GM12801 (cell line): Measurements from ENCODE around the gene SLC2A11.

Experiments used
- TF ChIP-seq, protein P1 (sequence below): IDR thresholded peaks from one replicate; pipeline ENCODE4 v1.5.1; 2011; ENCODE audit warnings: control low read depth; ENCODE audit not compliant: insufficient read length; ENCODE audit errors: extremely low read depth

The SLC2A11 gene

DNA sequence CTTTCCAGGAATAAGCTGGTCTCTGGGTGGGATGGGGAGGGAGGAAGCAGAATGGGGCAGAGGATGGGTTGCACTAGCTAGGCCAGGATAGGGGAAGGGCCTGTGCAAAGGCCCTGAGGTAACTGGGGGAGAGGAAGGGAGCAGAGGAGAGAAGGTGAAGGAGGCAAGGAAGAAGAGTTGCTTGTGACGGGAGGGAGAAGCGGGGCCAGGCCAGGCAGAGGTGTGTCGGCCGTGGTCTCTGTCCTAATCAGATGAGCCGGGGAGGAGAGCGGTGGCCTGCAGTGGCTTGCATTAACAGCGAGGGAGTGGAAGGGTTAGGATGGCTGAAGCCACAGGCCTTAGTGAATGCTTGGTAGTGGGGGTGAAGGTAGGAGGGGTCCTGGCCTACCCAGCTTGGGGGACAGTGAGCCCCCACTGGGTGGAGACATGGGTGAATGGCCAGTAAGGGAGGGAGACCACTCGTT, 12.9 kb upstream of the SLC2A11 start:
- TF ChIP-seq, protein P1, sequence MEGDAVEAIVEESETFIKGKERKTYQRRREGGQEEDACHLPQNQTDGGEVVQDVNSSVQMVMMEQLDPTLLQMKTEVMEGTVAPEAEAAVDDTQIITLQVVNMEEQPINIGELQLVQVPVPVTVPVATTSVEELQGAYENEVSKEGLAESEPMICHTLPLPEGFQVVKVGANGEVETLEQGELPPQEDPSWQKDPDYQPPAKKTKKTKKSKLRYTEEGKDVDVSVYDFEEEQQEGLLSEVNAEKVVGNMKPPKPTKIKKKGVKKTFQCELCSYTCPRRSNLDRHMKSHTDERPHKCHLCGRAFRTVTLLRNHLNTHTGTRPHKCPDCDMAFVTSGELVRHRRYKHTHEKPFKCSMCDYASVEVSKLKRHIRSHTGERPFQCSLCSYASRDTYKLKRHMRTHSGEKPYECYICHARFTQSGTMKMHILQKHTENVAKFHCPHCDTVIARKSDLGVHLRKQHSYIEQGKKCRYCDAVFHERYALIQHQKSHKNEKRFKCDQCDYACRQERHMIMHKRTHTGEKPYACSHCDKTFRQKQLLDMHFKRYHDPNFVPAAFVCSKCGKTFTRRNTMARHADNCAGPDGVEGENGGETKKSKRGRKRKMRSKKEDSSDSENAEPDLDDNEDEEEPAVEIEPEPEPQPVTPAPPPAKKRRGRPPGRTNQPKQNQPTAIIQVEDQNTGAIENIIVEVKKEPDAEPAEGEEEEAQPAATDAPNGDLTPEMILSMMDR: no peak

DNA sequence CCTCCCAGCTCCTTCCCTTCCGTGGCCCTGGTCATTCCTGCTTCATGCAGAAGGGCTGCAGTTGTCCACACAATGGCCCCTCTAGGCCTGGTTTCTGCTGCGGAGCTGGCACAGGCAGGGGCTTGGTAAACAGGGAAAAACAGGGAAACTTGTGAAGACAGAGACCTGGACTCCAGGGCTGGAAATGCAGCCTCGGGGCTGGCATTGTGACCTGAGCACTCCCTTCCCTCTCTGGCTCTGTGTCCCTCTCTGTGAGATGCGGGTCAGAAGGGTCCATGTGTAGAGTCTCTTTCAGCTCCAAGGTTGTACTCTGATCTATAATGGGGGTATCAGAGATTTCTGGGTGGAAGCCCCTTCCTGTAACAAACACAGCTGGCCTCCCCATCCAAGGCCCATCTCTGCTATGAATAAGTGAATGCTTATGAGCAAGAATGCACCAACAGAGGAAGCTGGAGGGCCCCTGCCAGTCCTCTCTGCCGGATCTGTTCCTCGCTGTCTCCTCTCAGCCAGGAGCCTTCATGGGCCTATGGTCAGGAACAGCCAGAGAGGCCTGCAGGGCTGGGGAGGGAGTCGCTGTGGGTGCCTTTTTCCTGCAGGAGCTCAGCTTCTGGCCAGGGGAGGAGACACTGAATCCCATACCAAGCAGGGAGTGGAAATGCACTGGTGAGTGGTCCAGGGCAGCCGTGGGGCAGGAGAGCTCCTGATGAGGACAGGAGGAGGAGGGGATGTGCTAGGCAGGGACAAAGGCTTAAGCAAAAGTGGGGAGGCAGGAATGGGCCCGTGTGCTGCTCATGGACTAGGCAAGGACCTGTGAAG, 12.2 kb upstream of the SLC2A11 start:
- TF ChIP-seq, protein P1: no peak

DNA sequence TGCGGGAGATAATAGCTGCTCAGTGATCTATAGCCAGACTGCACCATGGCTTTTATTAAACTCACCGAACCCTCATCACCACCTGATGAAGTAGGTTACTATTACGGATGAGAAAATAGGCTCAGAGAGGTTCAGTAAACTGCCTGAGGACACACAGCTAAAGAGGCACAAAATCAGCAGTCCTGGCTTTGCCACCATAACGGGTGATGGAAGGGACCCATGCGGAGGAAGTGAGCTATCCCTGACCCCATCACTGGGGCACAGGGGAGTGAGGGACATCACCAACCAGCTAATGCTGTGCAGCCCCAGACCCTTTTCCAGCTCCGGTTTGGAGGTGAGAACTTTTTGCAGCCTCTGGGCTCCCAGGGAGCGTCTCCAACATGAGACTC, 11.6 kb upstream of the SLC2A11 start:
- TF ChIP-seq, protein P1: no peak

DNA sequence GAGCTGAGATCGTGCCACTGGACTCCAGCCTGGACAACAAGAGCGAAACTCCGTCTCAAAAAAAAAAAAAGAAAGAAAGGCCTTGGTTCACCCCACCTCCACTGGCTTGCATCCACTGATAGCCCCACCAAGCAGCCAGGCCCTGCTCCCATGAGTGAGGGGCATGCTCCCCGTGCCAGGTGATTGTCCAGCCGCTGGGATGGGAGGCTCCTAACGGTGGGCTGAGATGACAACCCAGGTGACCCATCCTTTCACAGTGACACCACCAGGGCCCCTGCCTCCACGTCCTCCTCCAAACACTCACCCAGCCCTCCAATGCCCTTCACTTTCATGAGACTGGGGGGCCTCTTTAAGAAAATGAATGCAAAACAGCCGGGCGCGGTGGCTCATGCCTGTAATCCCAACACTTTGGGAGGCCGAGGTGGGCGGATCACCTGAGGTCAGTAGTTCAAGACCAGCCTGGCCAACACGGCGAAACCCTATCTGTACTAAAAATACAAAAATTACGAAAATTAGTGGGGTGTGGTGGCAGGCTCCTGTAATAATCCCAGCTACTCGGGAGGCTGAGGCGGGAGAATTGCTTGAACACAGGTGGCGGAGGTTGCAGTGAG, 10.3 kb upstream of the SLC2A11 start:
- TF ChIP-seq, protein P1: no peak

DNA sequence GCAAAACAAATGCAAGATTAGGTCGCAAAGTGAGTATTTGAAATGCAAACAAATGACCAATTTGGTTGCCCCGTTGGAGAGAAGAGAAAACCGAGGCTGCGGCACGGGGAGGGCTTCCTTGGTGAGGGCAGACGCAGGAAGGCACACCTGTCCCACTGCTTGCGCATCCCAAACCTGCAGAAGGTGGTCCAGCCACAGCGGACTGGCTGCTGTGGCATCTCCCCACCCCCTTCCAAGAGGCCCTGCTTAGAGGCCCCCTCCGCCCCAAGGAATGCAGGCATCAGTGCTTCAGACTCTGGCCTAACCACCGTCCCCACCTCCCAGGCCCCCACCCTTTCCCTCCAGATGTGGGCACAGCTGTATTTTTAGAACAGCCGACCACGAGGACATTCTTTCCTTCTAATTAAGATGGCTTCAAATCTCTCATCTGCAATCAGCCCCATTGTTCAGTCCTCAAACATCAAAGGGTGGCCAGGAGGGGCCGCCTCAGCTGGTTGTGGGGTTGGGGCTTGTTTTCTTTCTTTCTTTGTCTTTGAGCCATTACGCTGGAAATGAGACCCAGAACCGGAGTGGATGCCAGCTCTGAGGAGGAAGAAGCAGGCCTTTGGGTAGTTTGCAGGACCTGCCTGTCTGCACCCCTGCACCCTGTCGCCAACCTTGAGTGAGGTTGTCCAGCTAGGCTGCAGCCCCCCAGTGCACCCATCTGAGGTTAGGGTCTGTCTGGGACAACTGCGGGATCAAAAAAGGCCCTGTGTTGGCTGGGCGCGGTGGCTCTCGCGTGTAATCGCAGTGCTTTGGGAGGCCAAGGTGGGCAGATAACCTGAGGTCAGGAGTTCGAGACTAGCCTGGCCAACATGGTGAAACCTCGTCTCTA, 9.4 kb upstream of the SLC2A11 start:
- TF ChIP-seq, protein P1: no peak

DNA sequence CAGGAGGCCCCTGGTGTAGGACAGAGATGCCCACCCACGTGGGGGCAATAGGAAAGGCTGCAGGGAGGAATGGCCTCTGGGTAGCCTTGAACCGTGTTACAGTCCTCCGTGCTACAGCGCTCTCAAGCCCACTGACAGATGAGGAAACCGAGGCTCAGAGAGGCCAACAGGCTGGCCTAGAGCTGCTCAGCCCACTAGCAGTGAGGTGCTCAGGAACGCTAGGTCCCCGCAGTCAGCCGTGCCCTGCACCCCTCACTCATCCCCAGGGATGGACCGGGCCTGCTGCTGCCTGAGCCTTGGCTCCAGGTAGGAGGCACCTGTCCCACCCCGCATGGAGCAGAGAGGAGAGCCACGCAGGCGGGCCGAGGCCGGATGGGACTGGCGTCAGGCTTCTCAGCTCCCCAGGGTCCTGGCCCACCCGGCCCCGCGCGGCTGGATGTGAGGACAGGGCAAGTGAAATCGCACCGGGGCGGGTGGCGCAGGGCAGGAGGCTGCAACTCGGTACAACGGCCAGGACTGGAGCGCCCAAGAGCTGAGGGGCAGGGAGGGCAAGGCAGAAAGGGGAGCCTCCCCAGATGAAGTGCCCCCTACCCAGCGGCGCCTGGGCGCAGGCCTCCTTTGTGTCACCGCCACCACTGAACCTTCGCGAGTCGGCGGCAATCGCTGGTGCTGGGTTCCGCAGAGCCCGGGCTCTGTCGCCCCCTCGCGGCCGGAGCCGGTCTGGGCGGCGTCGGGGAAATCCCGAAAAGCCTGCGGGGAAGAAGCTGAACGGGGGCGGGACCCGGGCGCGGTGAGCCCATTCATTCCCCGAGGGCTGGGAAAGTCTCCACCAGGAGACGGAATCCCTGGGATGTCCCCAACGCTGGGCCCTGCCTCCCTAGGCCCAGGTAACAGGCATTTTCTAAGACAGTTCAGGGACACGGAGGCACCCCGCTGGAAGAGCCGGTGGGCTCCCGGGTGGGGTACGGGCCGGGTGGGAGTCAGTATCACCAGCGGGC, 8.4 kb upstream of the SLC2A11 start:
- TF ChIP-seq, protein P1: no peak
